WTC11 (cell line): ENCODE data around the gene MARCHF4. TPM values are rescaled to one million over a fixed set of nuclear protein-coding genes. Genes with fewer than 3 reads are reported as not detected.
A peak's percentile ranks its signal among the peaks of the same experiment; 100 is the strongest.

Experiments
- ATAC-seq: fragments of 200-7000 bp; cut with Tn5 transposase; 2 replicates; pipeline ENCODE4 v1.10.0; 2021; ENCODE audit warnings: mild to moderate bottlenecking, moderate library complexity
- CTCF ChIA-PET: fragments of 300-600 bp; sonication (Branson Sonifier 250); formaldehyde crosslinking; loops from one replicate; lab custom pipeline; 2021; ENCODE audit warnings: antibody characterized with exemption; lab: Charles Lee
- POLR2A ChIA-PET: fragments of 350-600 bp; sonication (Branson Sonifier 250); formaldehyde crosslinking; loops from one replicate; lab custom pipeline; 2021; ENCODE audit warnings: antibody characterized with exemption; lab: Charles Lee
- DNase-seq: peaks from one replicate; pipeline ENCODE4 v3.0.0; 2021; ENCODE audit warnings: low spot score
- H3K27ac Mint-ChIP-seq: 2 replicates; pipeline ENCODE4 v1.8.0; 2021; ENCODE audit warnings: mixed read lengths
- H3K27me3 Mint-ChIP-seq: 2 replicates; pipeline ENCODE4 v1.8.0; 2021; ENCODE audit warnings: low read depth, mild to moderate bottlenecking, moderate library complexity, mixed read lengths
- H3K36me3 Mint-ChIP-seq: 2 replicates; pipeline ENCODE4 v1.8.0; 2021; ENCODE audit warnings: mixed read lengths
- H3K4me1 Mint-ChIP-seq: 2 replicates; pipeline ENCODE4 v1.8.0; 2022; ENCODE audit warnings: mixed read lengths
- H3K4me3 Mint-ChIP-seq: 2 replicates; pipeline ENCODE4 v1.8.0; 2021; ENCODE audit warnings: mild to moderate bottlenecking, moderate library complexity, mixed read lengths
- H3K9me3 Mint-ChIP-seq: 2 replicates; pipeline ENCODE4 v1.8.0; 2021; ENCODE audit warnings: mixed read lengths
- ATF1 ChIP-seq: sonication (generic); formaldehyde crosslinking; IDR thresholded peaks from 2 replicates; pipeline ENCODE4 v1.8.1; 2023; ENCODE audit warnings: mild to moderate bottlenecking, moderate library complexity, missing genetic modification reagents
- KAT7 ChIP-seq: sonication (generic); formaldehyde crosslinking; IDR thresholded peaks from 2 replicates; pipeline ENCODE4 v1.8.1; 2023; ENCODE audit warnings: missing genetic modification reagents, mild to moderate bottlenecking, borderline replicate concordance
- MYBL2 ChIP-seq: sonication (generic); formaldehyde crosslinking; IDR thresholded peaks from 2 replicates; pipeline ENCODE4 v1.8.1; 2023; ENCODE audit warnings: mild to moderate bottlenecking, moderate library complexity, missing genetic modification reagents
- RORB ChIP-seq: fragments of 250-450 bp; sonication (Bioruptor Pico); IDR thresholded peaks from 2 replicates; pipeline ENCODE4 v1.9.0; 2021; ENCODE audit warnings: mild to moderate bottlenecking
- SMAD4 ChIP-seq: sonication (generic); formaldehyde crosslinking; IDR thresholded peaks from 2 replicates; pipeline ENCODE4 v1.8.0; 2022; ENCODE audit warnings: mild to moderate bottlenecking, missing genetic modification reagents
- SOX15 ChIP-seq: fragments of 250-450 bp; sonication (Bioruptor Pico); IDR thresholded peaks from 2 replicates; pipeline ENCODE4 v1.9.0; 2021; ENCODE audit warnings: mild to moderate bottlenecking
- ZNF671 ChIP-seq: fragments of 250-450 bp; sonication (Bioruptor Pico); IDR thresholded peaks from 2 replicates; pipeline ENCODE4 v1.8.0; 2021; ENCODE audit warnings: mild to moderate bottlenecking
- total RNA-seq: library from RNA; stranded (reverse); gene quantifications from 3 replicates; pipeline ENCODE4 v1.2.3, GENCODE V29; 2021
- TF ChIP-seq, protein P1 (sequence below): fragments of 250-450 bp; sonication (Bioruptor Pico); IDR thresholded peaks from 2 replicates; pipeline ENCODE4 v1.9.0; 2021; ENCODE audit warnings: mild to moderate bottlenecking, borderline replicate concordance
- TF ChIP-seq, protein P2 (sequence below): sonication (generic); formaldehyde crosslinking; IDR thresholded peaks from 2 replicates; pipeline ENCODE4 v1.8.1; 2022; ENCODE audit warnings: missing genetic modification reagents, borderline replicate concordance
- TF ChIP-seq, protein P3 (sequence below): sonication (generic); formaldehyde crosslinking; IDR thresholded peaks from 2 replicates; pipeline ENCODE4 v1.8.0; 2023; ENCODE audit warnings: missing genetic modification reagents, mild to moderate bottlenecking, borderline replicate concordance
- TF ChIP-seq, protein P4 (sequence below): sonication (generic); formaldehyde crosslinking; IDR thresholded peaks from 2 replicates; pipeline ENCODE4 v1.8.1; 2023; ENCODE audit warnings: mild to moderate bottlenecking, missing genetic modification reagents, borderline replicate concordance
- TF ChIP-seq, protein P5 (sequence below): sonication (generic); formaldehyde crosslinking; IDR thresholded peaks from 2 replicates; pipeline ENCODE4 v1.8.1; 2023; ENCODE audit warnings: mild to moderate bottlenecking, missing genetic modification reagents, moderate library complexity
- TF ChIP-seq, protein P6 (sequence below): sonication (generic); formaldehyde crosslinking; IDR thresholded peaks from 2 replicates; pipeline ENCODE4 v1.8.0; 2022; ENCODE audit warnings: mild to moderate bottlenecking, missing genetic modification reagents
- TF ChIP-seq, protein P7 (sequence below): fragments of 250-450 bp; sonication (Bioruptor Pico); conservative IDR thresholded peaks from 2 replicates; pipeline ENCODE4 v1.9.0; 2021; ENCODE audit warnings: mild to moderate bottlenecking
- TF ChIP-seq, protein P8 (sequence below): fragments of 250-450 bp; sonication (Bioruptor Pico); IDR thresholded peaks from 2 replicates; pipeline ENCODE4 v1.9.0; 2021; ENCODE audit warnings: mild to moderate bottlenecking

MARCHF4 gene
- total RNA-seq, 1 experiment from 2014 or later, result 2.6 TPM

DNA sequence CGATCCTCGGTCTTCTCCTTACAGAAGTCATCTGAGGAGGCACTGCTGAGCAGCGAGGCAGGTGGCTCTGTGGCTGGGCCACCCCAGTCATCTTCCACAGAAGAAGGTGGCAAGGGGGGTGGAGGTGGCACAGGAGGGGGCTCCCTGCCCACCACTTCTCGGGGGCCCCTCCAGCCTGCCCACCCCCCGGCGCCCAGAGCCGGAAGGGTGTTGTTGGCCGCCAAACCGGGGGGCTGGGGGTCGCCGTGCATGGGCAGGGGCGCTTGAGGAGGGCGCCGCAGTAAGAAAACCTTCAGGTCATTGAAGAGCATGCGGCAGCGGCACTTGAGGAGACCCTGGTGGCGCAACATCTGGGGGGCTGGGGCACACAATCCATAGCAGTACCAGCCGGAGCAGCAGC lies 2.5 kb downstream of the MARCHF4 start:
- Mint-ChIP-seq H3K27me3 (peaks cover 54% of the 10 kb centered on the region), H3K4me1 (peaks cover 30% of the 10 kb centered on the region), H3K27ac (no peak overlapping the region), H3K4me3 (peak overlapping the region; percentile 86; the same call in 1 of the 2 replicates), H3K9me3 (no peaks in the 10 kb centered on the region), H3K36me3 (no peaks in the 10 kb centered on the region)
- ChIA-PET POLR2A (no interaction called here), CTCF (no interaction called here)
- ATAC-seq (no peak), DNase-seq (no peak)
- no peak for TF ChIP-seq SOX15 (CRISPR knock-in tag)
- no peak for TF ChIP-seq KAT7
- TF ChIP-seq, protein P1, sequence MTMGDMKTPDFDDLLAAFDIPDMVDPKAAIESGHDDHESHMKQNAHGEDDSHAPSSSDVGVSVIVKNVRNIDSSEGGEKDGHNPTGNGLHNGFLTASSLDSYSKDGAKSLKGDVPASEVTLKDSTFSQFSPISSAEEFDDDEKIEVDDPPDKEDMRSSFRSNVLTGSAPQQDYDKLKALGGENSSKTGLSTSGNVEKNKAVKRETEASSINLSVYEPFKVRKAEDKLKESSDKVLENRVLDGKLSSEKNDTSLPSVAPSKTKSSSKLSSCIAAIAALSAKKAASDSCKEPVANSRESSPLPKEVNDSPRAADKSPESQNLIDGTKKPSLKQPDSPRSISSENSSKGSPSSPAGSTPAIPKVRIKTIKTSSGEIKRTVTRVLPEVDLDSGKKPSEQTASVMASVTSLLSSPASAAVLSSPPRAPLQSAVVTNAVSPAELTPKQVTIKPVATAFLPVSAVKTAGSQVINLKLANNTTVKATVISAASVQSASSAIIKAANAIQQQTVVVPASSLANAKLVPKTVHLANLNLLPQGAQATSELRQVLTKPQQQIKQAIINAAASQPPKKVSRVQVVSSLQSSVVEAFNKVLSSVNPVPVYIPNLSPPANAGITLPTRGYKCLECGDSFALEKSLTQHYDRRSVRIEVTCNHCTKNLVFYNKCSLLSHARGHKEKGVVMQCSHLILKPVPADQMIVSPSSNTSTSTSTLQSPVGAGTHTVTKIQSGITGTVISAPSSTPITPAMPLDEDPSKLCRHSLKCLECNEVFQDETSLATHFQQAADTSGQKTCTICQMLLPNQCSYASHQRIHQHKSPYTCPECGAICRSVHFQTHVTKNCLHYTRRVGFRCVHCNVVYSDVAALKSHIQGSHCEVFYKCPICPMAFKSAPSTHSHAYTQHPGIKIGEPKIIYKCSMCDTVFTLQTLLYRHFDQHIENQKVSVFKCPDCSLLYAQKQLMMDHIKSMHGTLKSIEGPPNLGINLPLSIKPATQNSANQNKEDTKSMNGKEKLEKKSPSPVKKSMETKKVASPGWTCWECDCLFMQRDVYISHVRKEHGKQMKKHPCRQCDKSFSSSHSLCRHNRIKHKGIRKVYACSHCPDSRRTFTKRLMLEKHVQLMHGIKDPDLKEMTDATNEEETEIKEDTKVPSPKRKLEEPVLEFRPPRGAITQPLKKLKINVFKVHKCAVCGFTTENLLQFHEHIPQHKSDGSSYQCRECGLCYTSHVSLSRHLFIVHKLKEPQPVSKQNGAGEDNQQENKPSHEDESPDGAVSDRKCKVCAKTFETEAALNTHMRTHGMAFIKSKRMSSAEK (CRISPR knock-in tag), result no peak
- TF ChIP-seq, protein P2, sequence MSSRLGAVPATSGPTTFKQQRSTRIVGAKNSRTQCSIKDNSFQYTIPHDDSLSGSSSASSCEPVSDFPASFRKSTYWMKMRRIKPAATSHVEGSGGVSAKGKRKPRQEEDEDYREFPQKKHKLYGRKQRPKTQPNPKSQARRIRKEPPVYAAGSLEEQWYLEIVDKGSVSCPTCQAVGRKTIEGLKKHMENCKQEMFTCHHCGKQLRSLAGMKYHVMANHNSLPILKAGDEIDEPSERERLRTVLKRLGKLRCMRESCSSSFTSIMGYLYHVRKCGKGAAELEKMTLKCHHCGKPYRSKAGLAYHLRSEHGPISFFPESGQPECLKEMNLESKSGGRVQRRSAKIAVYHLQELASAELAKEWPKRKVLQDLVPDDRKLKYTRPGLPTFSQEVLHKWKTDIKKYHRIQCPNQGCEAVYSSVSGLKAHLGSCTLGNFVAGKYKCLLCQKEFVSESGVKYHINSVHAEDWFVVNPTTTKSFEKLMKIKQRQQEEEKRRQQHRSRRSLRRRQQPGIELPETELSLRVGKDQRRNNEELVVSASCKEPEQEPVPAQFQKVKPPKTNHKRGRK (CRISPR knock-in tag), result no peak
- TF ChIP-seq MYBL2 (CRISPR knock-in tag), result no peak
- no peak for TF ChIP-seq SMAD4 (CRISPR knock-in tag)
- TF ChIP-seq, protein P3, sequence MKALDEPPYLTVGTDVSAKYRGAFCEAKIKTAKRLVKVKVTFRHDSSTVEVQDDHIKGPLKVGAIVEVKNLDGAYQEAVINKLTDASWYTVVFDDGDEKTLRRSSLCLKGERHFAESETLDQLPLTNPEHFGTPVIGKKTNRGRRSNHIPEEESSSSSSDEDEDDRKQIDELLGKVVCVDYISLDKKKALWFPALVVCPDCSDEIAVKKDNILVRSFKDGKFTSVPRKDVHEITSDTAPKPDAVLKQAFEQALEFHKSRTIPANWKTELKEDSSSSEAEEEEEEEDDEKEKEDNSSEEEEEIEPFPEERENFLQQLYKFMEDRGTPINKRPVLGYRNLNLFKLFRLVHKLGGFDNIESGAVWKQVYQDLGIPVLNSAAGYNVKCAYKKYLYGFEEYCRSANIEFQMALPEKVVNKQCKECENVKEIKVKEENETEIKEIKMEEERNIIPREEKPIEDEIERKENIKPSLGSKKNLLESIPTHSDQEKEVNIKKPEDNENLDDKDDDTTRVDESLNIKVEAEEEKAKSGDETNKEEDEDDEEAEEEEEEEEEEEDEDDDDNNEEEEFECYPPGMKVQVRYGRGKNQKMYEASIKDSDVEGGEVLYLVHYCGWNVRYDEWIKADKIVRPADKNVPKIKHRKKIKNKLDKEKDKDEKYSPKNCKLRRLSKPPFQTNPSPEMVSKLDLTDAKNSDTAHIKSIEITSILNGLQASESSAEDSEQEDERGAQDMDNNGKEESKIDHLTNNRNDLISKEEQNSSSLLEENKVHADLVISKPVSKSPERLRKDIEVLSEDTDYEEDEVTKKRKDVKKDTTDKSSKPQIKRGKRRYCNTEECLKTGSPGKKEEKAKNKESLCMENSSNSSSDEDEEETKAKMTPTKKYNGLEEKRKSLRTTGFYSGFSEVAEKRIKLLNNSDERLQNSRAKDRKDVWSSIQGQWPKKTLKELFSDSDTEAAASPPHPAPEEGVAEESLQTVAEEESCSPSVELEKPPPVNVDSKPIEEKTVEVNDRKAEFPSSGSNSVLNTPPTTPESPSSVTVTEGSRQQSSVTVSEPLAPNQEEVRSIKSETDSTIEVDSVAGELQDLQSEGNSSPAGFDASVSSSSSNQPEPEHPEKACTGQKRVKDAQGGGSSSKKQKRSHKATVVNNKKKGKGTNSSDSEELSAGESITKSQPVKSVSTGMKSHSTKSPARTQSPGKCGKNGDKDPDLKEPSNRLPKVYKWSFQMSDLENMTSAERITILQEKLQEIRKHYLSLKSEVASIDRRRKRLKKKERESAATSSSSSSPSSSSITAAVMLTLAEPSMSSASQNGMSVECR (CRISPR knock-in tag), result no peak
- TF ChIP-seq ATF1 (CRISPR knock-in tag), result no peak
- TF ChIP-seq RORB (CRISPR knock-in tag), result no peak
- TF ChIP-seq, protein P4, sequence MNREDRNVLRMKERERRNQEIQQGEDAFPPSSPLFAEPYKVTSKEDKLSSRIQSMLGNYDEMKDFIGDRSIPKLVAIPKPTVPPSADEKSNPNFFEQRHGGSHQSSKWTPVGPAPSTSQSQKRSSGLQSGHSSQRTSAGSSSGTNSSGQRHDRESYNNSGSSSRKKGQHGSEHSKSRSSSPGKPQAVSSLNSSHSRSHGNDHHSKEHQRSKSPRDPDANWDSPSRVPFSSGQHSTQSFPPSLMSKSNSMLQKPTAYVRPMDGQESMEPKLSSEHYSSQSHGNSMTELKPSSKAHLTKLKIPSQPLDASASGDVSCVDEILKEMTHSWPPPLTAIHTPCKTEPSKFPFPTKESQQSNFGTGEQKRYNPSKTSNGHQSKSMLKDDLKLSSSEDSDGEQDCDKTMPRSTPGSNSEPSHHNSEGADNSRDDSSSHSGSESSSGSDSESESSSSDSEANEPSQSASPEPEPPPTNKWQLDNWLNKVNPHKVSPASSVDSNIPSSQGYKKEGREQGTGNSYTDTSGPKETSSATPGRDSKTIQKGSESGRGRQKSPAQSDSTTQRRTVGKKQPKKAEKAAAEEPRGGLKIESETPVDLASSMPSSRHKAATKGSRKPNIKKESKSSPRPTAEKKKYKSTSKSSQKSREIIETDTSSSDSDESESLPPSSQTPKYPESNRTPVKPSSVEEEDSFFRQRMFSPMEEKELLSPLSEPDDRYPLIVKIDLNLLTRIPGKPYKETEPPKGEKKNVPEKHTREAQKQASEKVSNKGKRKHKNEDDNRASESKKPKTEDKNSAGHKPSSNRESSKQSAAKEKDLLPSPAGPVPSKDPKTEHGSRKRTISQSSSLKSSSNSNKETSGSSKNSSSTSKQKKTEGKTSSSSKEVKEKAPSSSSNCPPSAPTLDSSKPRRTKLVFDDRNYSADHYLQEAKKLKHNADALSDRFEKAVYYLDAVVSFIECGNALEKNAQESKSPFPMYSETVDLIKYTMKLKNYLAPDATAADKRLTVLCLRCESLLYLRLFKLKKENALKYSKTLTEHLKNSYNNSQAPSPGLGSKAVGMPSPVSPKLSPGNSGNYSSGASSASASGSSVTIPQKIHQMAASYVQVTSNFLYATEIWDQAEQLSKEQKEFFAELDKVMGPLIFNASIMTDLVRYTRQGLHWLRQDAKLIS (CRISPR knock-in tag), result no peak
- TF ChIP-seq, protein P5, sequence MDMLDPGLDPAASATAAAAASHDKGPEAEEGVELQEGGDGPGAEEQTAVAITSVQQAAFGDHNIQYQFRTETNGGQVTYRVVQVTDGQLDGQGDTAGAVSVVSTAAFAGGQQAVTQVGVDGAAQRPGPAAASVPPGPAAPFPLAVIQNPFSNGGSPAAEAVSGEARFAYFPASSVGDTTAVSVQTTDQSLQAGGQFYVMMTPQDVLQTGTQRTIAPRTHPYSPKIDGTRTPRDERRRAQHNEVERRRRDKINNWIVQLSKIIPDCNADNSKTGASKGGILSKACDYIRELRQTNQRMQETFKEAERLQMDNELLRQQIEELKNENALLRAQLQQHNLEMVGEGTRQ (CRISPR knock-in tag), result no peak
- TF ChIP-seq, protein P6, sequence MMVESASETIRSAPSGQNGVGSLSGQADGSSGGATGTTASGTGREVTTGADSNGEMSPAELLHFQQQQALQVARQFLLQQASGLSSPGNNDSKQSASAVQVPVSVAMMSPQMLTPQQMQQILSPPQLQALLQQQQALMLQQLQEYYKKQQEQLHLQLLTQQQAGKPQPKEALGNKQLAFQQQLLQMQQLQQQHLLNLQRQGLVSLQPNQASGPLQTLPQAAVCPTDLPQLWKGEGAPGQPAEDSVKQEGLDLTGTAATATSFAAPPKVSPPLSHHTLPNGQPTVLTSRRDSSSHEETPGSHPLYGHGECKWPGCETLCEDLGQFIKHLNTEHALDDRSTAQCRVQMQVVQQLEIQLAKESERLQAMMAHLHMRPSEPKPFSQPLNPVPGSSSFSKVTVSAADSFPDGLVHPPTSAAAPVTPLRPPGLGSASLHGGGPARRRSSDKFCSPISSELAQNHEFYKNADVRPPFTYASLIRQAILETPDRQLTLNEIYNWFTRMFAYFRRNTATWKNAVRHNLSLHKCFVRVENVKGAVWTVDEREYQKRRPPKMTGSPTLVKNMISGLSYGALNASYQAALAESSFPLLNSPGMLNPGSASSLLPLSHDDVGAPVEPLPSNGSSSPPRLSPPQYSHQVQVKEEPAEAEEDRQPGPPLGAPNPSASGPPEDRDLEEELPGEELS (CRISPR knock-in tag), result no peak
- TF ChIP-seq, protein P7, sequence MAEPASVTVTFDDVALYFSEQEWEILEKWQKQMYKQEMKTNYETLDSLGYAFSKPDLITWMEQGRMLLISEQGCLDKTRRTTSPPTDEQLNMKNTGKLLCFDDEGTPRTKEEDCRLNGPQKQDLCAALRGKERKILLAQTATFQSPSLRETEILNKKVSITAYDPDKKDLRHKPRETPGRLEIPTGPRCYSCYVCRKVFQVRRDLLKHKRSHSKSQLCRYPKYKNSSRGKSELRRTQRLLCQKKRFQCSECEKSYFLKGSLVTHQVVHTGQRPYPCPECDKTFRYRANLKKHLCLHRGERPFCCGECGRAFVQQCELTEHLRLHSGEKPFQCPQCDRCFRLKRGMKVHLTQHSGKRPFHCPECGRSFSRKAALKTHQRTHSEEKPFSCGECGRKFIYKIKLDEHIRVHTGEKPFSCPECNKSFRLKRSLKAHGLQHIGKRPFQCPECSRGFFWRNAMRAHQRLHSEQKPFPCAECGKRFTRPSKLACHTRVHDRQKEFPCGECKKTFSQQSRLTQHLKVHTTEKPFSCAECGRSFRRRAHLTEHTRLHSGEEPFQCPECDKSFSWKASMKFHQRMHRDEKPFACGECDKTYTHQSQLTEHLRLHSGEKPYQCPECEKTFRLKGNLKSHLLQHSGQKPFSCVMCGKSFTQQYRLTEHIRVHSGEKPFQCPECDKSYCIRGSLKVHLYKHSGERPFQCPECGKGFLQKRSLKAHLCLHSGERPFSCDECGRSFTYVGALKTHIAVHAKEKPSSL (CRISPR knock-in tag), result no peak
- TF ChIP-seq, protein P8, sequence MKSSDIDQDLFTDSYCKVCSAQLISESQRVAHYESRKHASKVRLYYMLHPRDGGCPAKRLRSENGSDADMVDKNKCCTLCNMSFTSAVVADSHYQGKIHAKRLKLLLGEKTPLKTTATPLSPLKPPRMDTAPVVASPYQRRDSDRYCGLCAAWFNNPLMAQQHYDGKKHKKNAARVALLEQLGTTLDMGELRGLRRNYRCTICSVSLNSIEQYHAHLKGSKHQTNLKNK (CRISPR knock-in tag), result no peak
- TF ChIP-seq ZNF671 (CRISPR knock-in tag), result no peak
